HUDEP-2 (cell line): ENCODE data around the gene IWS1.

Experiments
- DNase-seq, 76 experiments: peaks; one replicate each; lab custom pipeline; 2025; ENCODE audit not compliant: unreplicated experiment in 76 of 76; lab: John Stamatoyannopoulos, UW

The IWS1 gene

DNA sequence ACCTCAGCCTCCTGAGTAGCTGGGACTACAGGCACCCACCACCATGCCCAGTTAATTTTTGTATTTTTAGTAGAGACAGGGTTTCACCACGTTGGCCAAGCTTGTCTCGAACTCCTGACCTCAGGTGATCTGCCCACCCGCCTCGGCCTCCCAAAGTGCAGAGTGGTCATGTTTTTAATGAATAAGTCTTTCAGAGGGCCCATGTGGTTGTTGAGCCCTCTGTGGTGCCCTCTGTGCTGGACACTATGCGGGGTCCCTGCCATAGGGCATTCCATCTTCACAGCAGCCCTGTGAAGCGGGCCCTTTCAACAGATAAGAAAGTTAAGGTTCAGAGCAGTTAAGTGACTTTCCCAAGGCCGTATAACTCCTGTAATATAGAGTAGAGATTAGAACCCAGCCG lies 35.1 kb upstream of the IWS1 start:
- DNase-seq = no peak

DNA sequence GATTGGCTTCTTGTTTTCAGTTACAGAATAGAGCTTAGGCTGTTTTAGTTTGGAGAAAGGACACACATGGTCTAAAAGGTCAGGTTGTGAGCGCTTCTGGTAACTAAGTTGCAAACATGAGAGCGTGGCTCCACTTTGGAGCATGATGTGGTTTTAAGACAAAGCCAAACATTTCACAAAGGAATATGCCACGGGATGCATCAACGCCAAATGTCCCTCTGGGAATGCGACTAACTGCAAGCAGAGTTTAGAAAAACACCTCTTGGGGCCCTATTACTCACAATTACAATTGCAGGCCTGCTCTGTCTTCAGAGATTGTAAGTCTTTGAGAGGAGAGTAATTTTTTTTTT lies 34.6 kb upstream of the IWS1 start:
- DNase-seq = no peak

- no peak for DNase-seq
Measured at GRCh38 chr2:127560201-127560930, 34.1 kb upstream of the IWS1 start.

DNA sequence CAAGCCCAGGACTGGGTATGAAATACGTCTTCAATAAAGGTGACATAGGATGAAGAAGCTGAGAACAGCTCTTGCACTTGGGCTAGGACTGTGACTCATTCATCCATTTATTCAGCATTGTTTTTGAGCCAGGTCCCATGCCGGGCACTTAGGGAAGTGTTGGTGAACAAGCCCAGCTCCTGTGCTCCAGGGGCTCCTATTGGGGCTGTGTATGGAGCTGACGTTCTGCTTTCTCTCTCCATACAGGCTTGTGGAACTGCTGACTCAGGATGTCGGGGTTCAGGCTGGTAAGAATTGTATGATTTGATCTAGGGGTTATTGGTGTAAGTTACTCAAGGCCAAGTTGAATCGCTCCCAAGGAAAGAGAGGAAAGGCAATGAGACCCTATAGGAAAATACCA lies 33.2 kb upstream of the IWS1 start:
- DNase-seq = no peak

GRCh38 chr2:127558911-127559310 lies 32.6 kb upstream of the IWS1 start:
- no peak for DNase-seq

DNA sequence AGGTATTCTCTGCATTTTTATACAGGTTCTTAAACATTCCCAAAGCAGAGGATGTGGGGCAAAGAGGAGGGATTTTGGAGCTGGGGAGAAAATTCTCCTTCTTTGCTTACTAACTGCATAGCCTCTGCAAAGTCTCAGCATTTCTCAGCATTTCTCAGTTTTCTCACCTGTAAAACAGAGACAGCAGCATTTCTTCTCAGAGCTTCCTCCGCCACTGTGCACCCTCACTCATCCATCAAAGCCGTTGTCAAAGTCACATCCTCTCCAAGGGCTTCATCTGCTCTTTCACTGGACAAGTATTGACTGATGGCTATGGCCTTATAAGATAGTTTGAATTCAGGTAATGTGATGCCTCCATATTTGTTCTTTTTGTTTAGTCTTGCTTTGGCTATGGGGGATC lies 26.6 kb upstream of the IWS1 start:
- DNase-seq = no peak

GRCh38 chr2:127552336-127552735 lies 26.0 kb upstream of the IWS1 start:
- no peak for DNase-seq

DNA sequence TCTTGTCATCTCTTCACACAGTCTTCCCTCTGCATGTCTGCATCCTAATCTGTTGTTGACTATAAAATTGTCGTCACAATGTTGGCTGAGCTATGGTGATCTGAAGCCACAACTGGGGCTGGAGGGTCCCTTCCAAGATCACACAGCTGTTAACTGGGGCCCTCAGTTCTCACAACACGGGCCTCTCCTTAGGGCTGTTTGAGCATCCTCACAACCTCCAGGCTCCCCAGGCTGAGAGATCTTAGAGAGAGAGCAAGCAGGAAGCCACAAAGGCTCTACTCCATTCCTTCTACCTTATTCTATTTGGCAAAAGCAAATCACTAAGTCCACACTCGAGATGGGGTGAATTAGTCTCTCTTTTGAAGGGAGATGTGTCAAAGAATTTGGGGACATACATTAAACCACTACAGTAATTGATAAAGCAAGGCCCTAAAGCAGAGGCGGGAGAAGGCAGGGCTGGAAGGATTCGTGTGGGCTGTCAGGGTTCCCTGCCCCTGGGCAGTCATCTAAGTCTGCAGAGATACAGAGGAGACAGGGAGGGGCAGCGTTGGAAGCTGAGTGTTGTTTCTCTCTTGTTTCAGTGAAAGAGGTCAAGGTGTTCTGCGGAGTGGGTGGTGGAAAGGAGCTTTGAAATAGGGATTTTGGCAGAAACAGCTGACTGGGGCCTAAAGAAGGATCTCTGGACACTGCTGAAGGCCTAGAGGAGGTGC lies 25.1 kb upstream of the IWS1 start:
- DNase-seq = no peak

GRCh38 chr2:127546797-127547196 lies 20.5 kb upstream of the IWS1 start:
- DNase-seq = no peak

- no peak for DNase-seq
Measured at GRCh38 chr2:127545796-127546195, 19.5 kb upstream of the IWS1 start.

DNA sequence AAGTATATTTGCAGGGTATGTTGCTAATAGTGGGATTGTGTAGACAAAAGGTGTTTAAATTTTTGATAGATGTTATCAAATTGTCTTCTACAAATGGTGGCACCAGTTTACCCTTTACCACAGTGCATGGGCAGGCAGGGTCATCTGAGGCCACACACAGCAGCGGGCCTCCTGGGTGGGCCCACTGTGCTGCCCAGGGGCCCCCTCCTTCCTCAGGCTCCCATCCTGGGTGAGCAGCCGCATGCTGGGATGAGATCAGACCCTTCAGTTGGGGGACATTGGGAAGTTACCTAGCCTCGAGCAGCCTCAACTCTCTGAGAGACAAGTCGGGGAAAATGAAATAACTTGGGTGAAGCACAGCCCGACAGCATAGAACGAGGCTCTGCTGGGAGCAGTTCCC lies 18.9 kb upstream of the IWS1 start:
- no peak for DNase-seq

DNA sequence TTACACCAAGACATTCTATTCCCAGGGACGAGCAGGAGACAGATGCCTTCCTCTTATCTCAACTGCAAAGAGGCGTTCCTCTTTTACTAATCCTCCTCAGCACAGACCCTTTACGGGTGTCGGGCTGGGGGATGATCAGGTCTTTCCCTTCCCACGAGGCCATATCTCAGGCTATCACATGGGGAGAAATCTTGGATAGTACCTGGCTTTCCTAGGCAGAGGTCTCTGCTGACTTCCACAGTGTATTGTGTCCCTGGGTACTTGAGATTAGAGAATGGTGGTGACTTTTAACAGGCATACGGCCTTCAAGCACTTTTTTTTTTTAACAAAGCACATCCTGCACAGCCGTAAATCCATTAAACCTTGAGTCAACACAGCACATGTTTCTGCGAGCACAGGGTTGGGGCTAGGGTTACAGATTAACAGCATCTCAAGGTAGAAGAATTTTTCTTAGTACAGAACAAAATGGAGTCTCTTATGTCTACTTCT lies 16.8 kb upstream of the IWS1 start:
- peak in 27 of 76 experiments; percentile 4 to 69 (median 30) for DNase-seq

DNA sequence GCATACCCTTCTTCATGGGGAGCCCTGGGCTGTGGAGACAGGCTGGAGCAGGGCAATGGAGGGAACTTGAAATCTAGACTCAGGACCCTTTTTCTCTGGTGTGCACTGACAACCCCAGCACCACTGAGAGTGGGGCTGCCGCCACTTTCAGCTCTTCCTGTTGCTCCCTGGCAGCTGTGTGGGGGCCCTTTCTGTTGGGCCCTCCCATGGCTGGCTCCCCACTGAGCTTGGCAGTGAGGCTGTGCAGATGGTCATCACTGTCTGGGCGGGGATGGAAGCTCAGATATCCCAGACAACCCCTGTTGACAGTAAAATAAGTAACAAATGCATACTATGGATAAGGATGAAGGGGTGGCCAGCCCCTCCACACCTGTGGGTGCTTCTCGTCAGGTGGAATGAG lies 15.9 kb upstream of the IWS1 start:
- peak in 8 of 76 experiments; percentile 5 to 51 (median 40) for DNase-seq

DNA sequence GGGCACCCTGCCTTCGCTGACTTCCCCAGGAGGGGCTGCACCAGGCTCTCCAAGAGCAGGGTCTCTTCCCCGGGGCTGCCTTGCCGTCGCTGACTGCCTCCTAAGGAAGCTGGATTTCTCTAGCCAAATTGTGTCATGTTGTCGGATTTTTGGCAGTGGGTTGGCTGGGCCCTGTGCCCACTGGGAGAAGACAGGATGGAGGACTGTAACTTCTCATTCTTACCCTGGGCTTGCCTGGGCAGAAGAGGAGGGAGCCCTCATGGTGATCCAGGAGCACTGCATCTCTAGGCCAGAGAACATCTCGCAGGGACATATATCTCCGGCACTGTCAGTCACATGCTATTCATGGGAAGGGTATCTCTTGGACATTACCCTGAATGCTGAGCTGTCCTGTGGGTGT lies 15.5 kb upstream of the IWS1 start:
- DNase-seq = no peak

DNA sequence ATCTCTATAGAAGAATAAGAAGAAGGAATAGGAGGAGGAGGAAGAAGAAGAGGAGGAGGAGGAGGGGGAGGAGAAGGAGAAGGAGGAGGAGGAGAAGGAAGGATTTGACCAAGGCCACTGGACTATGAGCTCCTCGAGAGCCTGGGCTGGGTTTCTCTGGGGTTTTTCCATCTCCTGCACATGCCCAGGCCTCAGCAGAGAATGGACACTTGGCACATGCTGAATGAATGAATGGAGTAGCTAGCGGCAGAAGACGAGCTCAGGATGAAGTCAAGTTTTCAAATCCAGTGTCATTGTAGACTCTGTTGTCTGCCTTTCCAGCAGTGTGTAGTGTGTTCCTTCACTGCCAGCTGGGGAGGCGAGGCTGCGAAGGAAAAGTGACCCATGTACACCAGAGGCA lies 11.4 kb upstream of the IWS1 start:
- DNase-seq = no peak

- no peak for DNase-seq
Measured at GRCh38 chr2:127536707-127537541, 10.6 kb upstream of the IWS1 start.

- no peak for DNase-seq
Measured at GRCh38 chr2:127535918-127536317, 9.6 kb upstream of the IWS1 start.

DNA sequence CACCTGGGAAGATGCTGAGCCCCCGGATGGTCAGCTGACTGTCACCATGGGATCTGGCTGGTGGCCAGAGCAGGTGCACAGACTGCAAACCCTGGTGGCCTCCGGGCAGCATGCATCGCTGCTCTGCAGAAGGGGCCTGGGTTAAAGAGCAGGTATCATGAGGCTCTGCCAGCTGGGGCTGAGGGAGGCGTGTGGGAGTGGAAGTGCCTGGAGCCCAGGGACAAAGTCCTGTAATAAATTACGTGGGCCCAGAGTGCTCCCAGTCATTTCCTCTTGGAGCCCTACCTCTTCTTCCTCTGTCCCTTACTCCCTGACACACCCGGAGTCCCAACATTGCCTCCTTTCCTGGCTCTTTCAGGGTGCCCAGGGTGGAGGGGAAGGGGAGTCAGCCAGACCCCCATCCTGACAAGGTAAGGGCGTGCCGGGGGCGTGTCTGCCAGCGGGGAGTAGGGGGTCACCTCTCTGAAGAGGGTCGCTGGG lies 9.2 kb upstream of the IWS1 start, which contains the start of gene MYO7B:
MYO7B (plus strand) TSS at position 262 of the 480 bp plus-strand sequence. CDS start 24,040 bp downstream, outside the sequence.
- no peak for DNase-seq

- DNase-seq = no peak
Measured at GRCh38 chr2:127532296-127532695, 6.0 kb upstream of the IWS1 start.

DNA sequence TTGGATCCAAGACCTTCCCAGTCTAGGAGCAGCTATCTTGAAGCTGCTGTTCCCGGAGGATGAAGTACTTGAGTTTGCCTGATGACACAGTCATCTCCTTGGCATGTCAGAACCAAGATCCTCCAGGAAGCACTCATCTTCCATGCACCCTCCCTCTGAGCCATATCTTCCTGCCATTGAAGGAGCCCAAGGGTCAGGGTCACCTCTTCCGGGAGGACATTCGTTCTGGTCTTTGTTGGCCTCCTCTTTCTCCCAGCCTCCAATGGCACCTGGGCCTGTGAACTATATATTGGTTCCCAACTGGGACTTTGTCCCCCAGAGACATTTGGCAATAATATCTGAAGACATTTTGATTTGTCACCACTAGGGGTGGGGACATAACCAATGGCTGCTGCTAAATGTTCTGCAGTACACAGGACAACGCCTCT lies 4.9 kb upstream of the IWS1 start:
- no peak for DNase-seq
